Neural cell (in vitro differentiated cells): ENCODE data around the gene ARHGEF10L. TPM values are rescaled to one million over a fixed set of nuclear protein-coding genes. Genes with fewer than 3 reads are reported as not detected.

Source experiments
- H2AFZ ChIP-seq: fragments of 200-600, 300-800 bp; sonication (generic), shearing (Covaris generic); 2 replicates; pipeline ENCODE4 v1.6.0; 2014; ENCODE audit warnings: low read depth, mild to moderate bottlenecking, antibody characterized with exemption, low read length, moderate library complexity
- H3F3A ChIP-seq: fragments of 200-600 bp; shearing (Covaris generic); 2 replicates; pipeline ENCODE4 v1.6.1; 2016; ENCODE audit warnings: mild to moderate bottlenecking, moderate library complexity, mixed read lengths, antibody characterized with exemption, low read length; ENCODE audit not compliant: insufficient read depth, poor library complexity, severe bottlenecking
- H3K27ac ChIP-seq: fragments of 200-600, 300-800 bp; sonication (generic), shearing (Covaris generic); 2 replicates; pipeline ENCODE4 v1.5.1; 2014; ENCODE audit warnings: mild to moderate bottlenecking, low read length, moderate library complexity
- H3K27me3 ChIP-seq: fragments of 300-800, 200-600 bp; sonication (generic), shearing (Covaris generic); 2 replicates; pipeline ENCODE4 v1.6.0; 2014; ENCODE audit warnings: mild to moderate bottlenecking, low read depth, low read length, moderate library complexity; ENCODE audit not compliant: insufficient read depth
- H3K36me3 ChIP-seq: fragments of 300-800, 200-600 bp; sonication (generic), shearing (Covaris generic); 2 replicates; pipeline ENCODE4 v1.5.1; 2014; ENCODE audit warnings: mild to moderate bottlenecking, antibody characterized with exemption, low read length, moderate library complexity; ENCODE audit not compliant: insufficient read depth
- H3K4me2 ChIP-seq: fragments of 300-800, 200-600 bp; sonication (generic), shearing (Covaris generic); 2 replicates; pipeline ENCODE4 v1.6.0; 2014; ENCODE audit warnings: mild to moderate bottlenecking, low read length
- H3K4me3 ChIP-seq: fragments of 300-800, 200-600 bp; sonication (generic), shearing (Covaris generic); 2 replicates; pipeline ENCODE4 v1.5.1; 2014; ENCODE audit warnings: mild to moderate bottlenecking, low read length, moderate library complexity
- H3K79me2 ChIP-seq: fragments of 200-600 bp; shearing (Covaris generic); replicated peaks from 2 replicates; pipeline ENCODE4 v1.6.0; 2014; ENCODE audit warnings: mild to moderate bottlenecking, low read length, moderate library complexity; ENCODE audit not compliant: insufficient read depth
- H3K9ac ChIP-seq: fragments of 300-800, 200-600 bp; sonication (generic), shearing (Covaris generic); 2 replicates; pipeline ENCODE4 v1.6.1; 2016; ENCODE audit warnings: mild to moderate bottlenecking, low read length, mixed read lengths
- H3K9me2 ChIP-seq: fragments of 200-600 bp; shearing (Covaris generic); 2 replicates; pipeline ENCODE4 v1.6.1; 2016; ENCODE audit warnings: mild to moderate bottlenecking, low read length, mixed read lengths; ENCODE audit not compliant: insufficient read depth
- H3K9me3 ChIP-seq: fragments of 200-600, 300-800 bp; sonication (generic), shearing (Covaris generic); 2 replicates; pipeline ENCODE4 v1.6.1; 2016; ENCODE audit warnings: mild to moderate bottlenecking, mixed run types, low read length, moderate library complexity, mixed read lengths
- H4K20me1 ChIP-seq: fragments of 200-600 bp; shearing (Covaris generic); 2 replicates; pipeline ENCODE4 v1.6.1; 2016; ENCODE audit warnings: mild to moderate bottlenecking, mixed run types; ENCODE audit not compliant: insufficient read depth
- CTCF ChIP-seq: fragments of 450-650 bp; IDR thresholded peaks from 2 replicates; pipeline ENCODE4 v1.5.1; 2014; ENCODE audit warnings: antibody characterized with exemption, mild to moderate bottlenecking, moderate library complexity; ENCODE audit not compliant: poor library complexity, severe bottlenecking
- EP300 ChIP-seq: fragments of 450-650 bp; conservative IDR thresholded peaks from 2 replicates; pipeline ENCODE4 v1.6.1; 2014; ENCODE audit warnings: antibody characterized with exemption, mild to moderate bottlenecking, moderate library complexity; ENCODE audit not compliant: poor library complexity, severe bottlenecking
- EZH2 ChIP-seq: fragments of 200-600, 300-800 bp; shearing (Covaris generic), sonication (generic); IDR thresholded peaks from 2 replicates; pipeline ENCODE4 v1.6.1; 2014; ENCODE audit warnings: antibody characterized with exemption, low read length, borderline replicate concordance, mild to moderate bottlenecking; ENCODE audit not compliant: insufficient read depth, poor library complexity, severe bottlenecking
- MXI1 ChIP-seq: fragments of 450-650 bp; conservative IDR thresholded peaks from 2 replicates; pipeline ENCODE4 v1.6.1; 2014; ENCODE audit warnings: antibody characterized with exemption, mild to moderate bottlenecking; ENCODE audit not compliant: poor library complexity, severe bottlenecking
- POLR2AphosphoS5 ChIP-seq: IDR thresholded peaks from 2 replicates; pipeline ENCODE4 v1.6.1; 2012
- RAD21 ChIP-seq: fragments of 450-650 bp; conservative IDR thresholded peaks from 2 replicates; pipeline ENCODE4 v1.6.1; 2014; ENCODE audit warnings: antibody characterized with exemption, mild to moderate bottlenecking, moderate library complexity
- REST ChIP-seq: IDR thresholded peaks from 2 replicates; pipeline ENCODE4 v1.6.1; 2012; ENCODE audit warnings: borderline replicate concordance
- SMC3 ChIP-seq: fragments of 450-650 bp; conservative IDR thresholded peaks from 2 replicates; pipeline ENCODE4 v1.6.1; 2014; ENCODE audit warnings: antibody characterized with exemption, mild to moderate bottlenecking, moderate library complexity; ENCODE audit not compliant: poor library complexity
- TAF1 ChIP-seq: IDR thresholded peaks from 2 replicates; pipeline ENCODE4 v1.6.1; 2012; ENCODE audit warnings: low read depth
- polyA plus RNA-seq: library from polyadenylated mRNA; depleted of rRNA; stranded (reverse); fragments of >200 nt; gene quantifications from 2 replicates; pipeline ENCODE4 v1.2.3, GENCODE V29; 2014

Gene ARHGEF10L
- polyA plus RNA-seq, 1 donor from 2014 or later: 123 TPM

- H3K27me3 ChIP-seq: no peaks in the 10 kb centered on the region
- no peaks in the 10 kb centered on the region for H3K9me3 ChIP-seq
- no peaks in the 10 kb centered on the region for H3K36me3 ChIP-seq
- no peaks in the 10 kb centered on the region for H3K9me2 ChIP-seq
- no peak overlapping the region for H3K27ac ChIP-seq
- no peaks in the 10 kb centered on the region for H4K20me1 ChIP-seq
- H3K79me2 ChIP-seq: peaks cover 32% of the 10 kb centered on the region
- TF ChIP-seq REST (no peak), MXI1 (no peak), EP300 (no peak), TAF1 (no peak), RAD21 (no peak), CTCF (no peak), POLR2AphosphoS5 (no peak), EZH2 (no peak), SMC3 (no peak)
- H3F3A ChIP-seq: no peaks in the 10 kb centered on the region
- H2AFZ ChIP-seq: no peak overlapping the region
- H3K4me3 ChIP-seq: no peak overlapping the region
- no peak overlapping the region for H3K9ac ChIP-seq
- H3K4me2 ChIP-seq: no peak overlapping the region
These were observed 14.6 kb downstream of the ARHGEF10L start for GRCh38 chr1:17553975-17554700.

- H3K4me3 ChIP-seq: no peak overlapping the region
These were observed 15.5 kb downstream of the ARHGEF10L start for GRCh38 chr1:17554954-17555353.

More at GRCh38 chr1:17554954-17555353, 15.5 kb downstream of the ARHGEF10L start:
- Histone ChIP-seq H3K9me3 (no peaks in the 10 kb centered on the region), H3K4me2 (no peak overlapping the region), H4K20me1 (peaks cover 6% of the 10 kb centered on the region), H3F3A (no peaks in the 10 kb centered on the region), H2AFZ (no peak overlapping the region), H3K36me3 (no peaks in the 10 kb centered on the region), H3K27me3 (no peaks in the 10 kb centered on the region), H3K9me2 (no peaks in the 10 kb centered on the region), H3K79me2 (peaks cover 26% of the 10 kb centered on the region), H3K27ac (no peak overlapping the region), H3K9ac (no peak overlapping the region)
- TF ChIP-seq RAD21 (no peak), REST (no peak), EZH2 (no peak), MXI1 (no peak), TAF1 (no peak), CTCF (no peak), POLR2AphosphoS5 (no peak), EP300 (no peak), SMC3 (no peak)
